ENCODE results near the gene SLC34A2.

The SLC34A2 gene

DNA sequence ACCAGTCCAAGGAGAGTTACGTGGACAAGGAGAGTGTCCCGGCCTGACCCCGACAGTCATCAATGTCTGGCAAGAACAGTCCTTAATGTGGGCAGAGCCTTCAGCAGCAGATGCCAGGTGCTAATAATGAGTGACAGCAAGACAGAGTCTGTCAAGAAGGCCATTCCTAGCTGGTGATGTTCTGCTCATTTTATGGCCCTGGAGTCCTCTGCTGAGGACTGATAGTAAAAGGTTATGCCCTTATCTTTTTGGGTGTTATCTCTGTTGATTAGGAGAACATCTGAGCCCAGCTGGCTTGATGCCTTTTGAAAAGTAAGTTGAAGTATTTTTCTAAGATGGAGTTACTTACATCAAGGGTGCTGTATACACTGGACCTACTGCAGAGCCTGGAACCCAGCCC, 67.3 kb downstream of the SLC34A2 start:
- no peak for DNase-seq

- DNase-seq = no peak
These were observed 67.8 kb downstream of the SLC34A2 start for GRCh38 chr4:25723409-25723808.

GRCh38 chr4:25725870-25726269, 70.2 kb downstream of the SLC34A2 start:
- no peak for DNase-seq

GRCh38 chr4:25727711-25728493, 72.3 kb downstream of the SLC34A2 start:
- no peak for DNase-seq
